ENCODE results near the gene SPSB1. TPM values are rescaled to one million over a fixed set of nuclear protein-coding genes. Genes with fewer than 3 reads are reported as not detected.

SPSB1 gene
- polyA plus RNA-seq, 1 donor from 2014 or later = 1.4 TPM

DNA sequence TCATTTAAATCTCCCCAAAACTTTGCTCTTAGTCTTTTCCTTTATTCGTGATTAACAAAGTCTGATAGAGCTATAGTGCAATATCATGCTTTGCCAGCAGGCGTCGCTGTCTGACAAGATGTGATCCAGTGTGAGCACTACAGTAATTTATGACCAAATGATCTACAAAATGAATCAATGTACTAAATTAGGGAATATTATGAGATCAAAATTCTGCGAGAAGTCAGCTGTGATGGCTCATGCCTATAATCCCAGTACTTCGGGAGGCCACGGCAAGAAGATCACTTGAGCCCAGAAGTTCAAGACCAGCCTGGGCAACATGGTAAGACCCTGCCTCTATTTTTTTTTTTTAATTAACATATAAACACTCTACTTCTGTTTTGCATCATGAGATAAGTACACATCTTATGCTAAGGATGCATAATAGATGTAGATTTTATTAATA, 3.6 kb upstream of the SPSB1 start:
- no peaks in the 10 kb centered on the region for H3K36me3 ChIP-seq (ENCODE audit: insufficient read depth, low read length)
- H4K20me1 ChIP-seq (ENCODE audit: insufficient read depth) = no peaks in the 10 kb centered on the region
- peaks cover 7% of the 10 kb centered on the region for H3K27me3 ChIP-seq (ENCODE audit: insufficient read depth, low read depth, low read length)
- no peak overlapping the region for H3K9ac ChIP-seq (ENCODE audit: low read length)
- no peaks in the 10 kb centered on the region for H3K9me2 ChIP-seq (ENCODE audit: insufficient read depth, low read length)
- no peak overlapping the region for H3K4me2 ChIP-seq (ENCODE audit: low read length)
- no peaks in the 10 kb centered on the region for H3K79me2 ChIP-seq (replicated peaks; ENCODE audit: insufficient read depth, low read length)
- H3F3A ChIP-seq (ENCODE audit: insufficient read depth, low read length, poor library complexity, severe bottlenecking) = no peaks in the 10 kb centered on the region
- TF ChIP-seq EZH2 (IDR thresholded peaks at IDR 0.05; ENCODE audit: borderline replicate concordance, insufficient read depth, low read length, poor library complexity, severe bottlenecking) (no peak), POLR2AphosphoS5 (IDR thresholded peaks at IDR 0.05) (no peak), REST (IDR thresholded peaks at IDR 0.05; ENCODE audit: borderline replicate concordance) (no peak), EP300 (conservative IDR thresholded peaks at IDR 0.05; ENCODE audit: poor library complexity, severe bottlenecking) (no peak), RAD21 (conservative IDR thresholded peaks at IDR 0.05) (peak; percentile 60), TAF1 (IDR thresholded peaks at IDR 0.05; ENCODE audit: low read depth) (no peak), CTCF (IDR thresholded peaks at IDR 0.05; ENCODE audit: poor library complexity, severe bottlenecking) (peak; percentile 62), SMC3 (conservative IDR thresholded peaks at IDR 0.05; ENCODE audit: poor library complexity) (peak; percentile 51), MXI1 (conservative IDR thresholded peaks at IDR 0.05; ENCODE audit: poor library complexity, severe bottlenecking) (no peak)
- no peak overlapping the region for H3K4me3 ChIP-seq (ENCODE audit: low read length)
- H3K9me3 ChIP-seq (ENCODE audit: low read length) = peaks cover 4% of the 10 kb centered on the region
- no peak overlapping the region for H2AFZ ChIP-seq (ENCODE audit: low read depth, low read length)
- H3K27ac ChIP-seq (ENCODE audit: low read length) = no peak overlapping the region

- no peak overlapping the region for H3K9ac ChIP-seq (ENCODE audit: low read length)
- no peaks in the 10 kb centered on the region for H3K79me2 ChIP-seq (replicated peaks; ENCODE audit: insufficient read depth, low read length)
- no peaks in the 10 kb centered on the region for H3K9me2 ChIP-seq (ENCODE audit: insufficient read depth, low read length)
- no peak overlapping the region for H2AFZ ChIP-seq (ENCODE audit: low read depth, low read length)
- peaks cover 4% of the 10 kb centered on the region for H3K9me3 ChIP-seq (ENCODE audit: low read length)
- H3K27me3 ChIP-seq (ENCODE audit: insufficient read depth, low read depth, low read length) = peaks cover 8% of the 10 kb centered on the region
- no peaks in the 10 kb centered on the region for H4K20me1 ChIP-seq (ENCODE audit: insufficient read depth)
- H3K4me2 ChIP-seq (ENCODE audit: low read length) = no peak overlapping the region
- no peak overlapping the region for H3K4me3 ChIP-seq (ENCODE audit: low read length)
- H3F3A ChIP-seq (ENCODE audit: insufficient read depth, low read length, poor library complexity, severe bottlenecking) = no peaks in the 10 kb centered on the region
- H3K36me3 ChIP-seq (ENCODE audit: insufficient read depth, low read length) = no peaks in the 10 kb centered on the region
- TF ChIP-seq REST (IDR thresholded peaks at IDR 0.05; ENCODE audit: borderline replicate concordance) (no peak), EZH2 (IDR thresholded peaks at IDR 0.05; ENCODE audit: borderline replicate concordance, insufficient read depth, low read length, poor library complexity, severe bottlenecking) (no peak), TAF1 (IDR thresholded peaks at IDR 0.05; ENCODE audit: low read depth) (no peak), POLR2AphosphoS5 (IDR thresholded peaks at IDR 0.05) (no peak), EP300 (conservative IDR thresholded peaks at IDR 0.05; ENCODE audit: poor library complexity, severe bottlenecking) (no peak), MXI1 (conservative IDR thresholded peaks at IDR 0.05; ENCODE audit: poor library complexity, severe bottlenecking) (no peak), SMC3 (conservative IDR thresholded peaks at IDR 0.05; ENCODE audit: poor library complexity) (no peak), CTCF (IDR thresholded peaks at IDR 0.05; ENCODE audit: poor library complexity, severe bottlenecking) (no peak), RAD21 (conservative IDR thresholded peaks at IDR 0.05) (no peak)
- no peak overlapping the region for H3K27ac ChIP-seq (ENCODE audit: low read length)
These were observed 2.8 kb upstream of the SPSB1 start for GRCh38 chr1:9289711-9290485.

All from neural cell (in vitro differentiated cells).